WTC11 (cell line): ENCODE results near the gene MACROD2. TPM values are rescaled to one million over a fixed set of nuclear protein-coding genes. Genes with fewer than 3 reads are reported as not detected.

Experiments used
- ATAC-seq: fragments of 200-7000 bp; cut with Tn5 transposase; 2 replicates; pipeline ENCODE4 v1.10.0; 2021; ENCODE audit warnings: mild to moderate bottlenecking, moderate library complexity
- CTCF ChIA-PET: fragments of 300-600 bp; sonication (Branson Sonifier 250); formaldehyde crosslinking; loops from one replicate; lab custom pipeline; 2021; ENCODE audit warnings: antibody characterized with exemption; lab: Charles Lee
- POLR2A ChIA-PET: fragments of 350-600 bp; sonication (Branson Sonifier 250); formaldehyde crosslinking; loops from one replicate; lab custom pipeline; 2021; ENCODE audit warnings: antibody characterized with exemption; lab: Charles Lee
- DNase-seq: peaks from one replicate; pipeline ENCODE4 v3.0.0; 2021; ENCODE audit warnings: low spot score
- H3K27ac Mint-ChIP-seq: 2 replicates; pipeline ENCODE4 v1.8.0; 2021; ENCODE audit warnings: mixed read lengths
- H3K27me3 Mint-ChIP-seq: 2 replicates; pipeline ENCODE4 v1.8.0; 2021; ENCODE audit warnings: low read depth, mild to moderate bottlenecking, moderate library complexity, mixed read lengths
- H3K36me3 Mint-ChIP-seq: 2 replicates; pipeline ENCODE4 v1.8.0; 2021; ENCODE audit warnings: mixed read lengths
- H3K4me1 Mint-ChIP-seq: 2 replicates; pipeline ENCODE4 v1.8.0; 2022; ENCODE audit warnings: mixed read lengths
- H3K4me3 Mint-ChIP-seq: 2 replicates; pipeline ENCODE4 v1.8.0; 2021; ENCODE audit warnings: mild to moderate bottlenecking, moderate library complexity, mixed read lengths
- H3K9me3 Mint-ChIP-seq: 2 replicates; pipeline ENCODE4 v1.8.0; 2021; ENCODE audit warnings: mixed read lengths
- AFF4 ChIP-seq: sonication (generic); formaldehyde crosslinking; IDR thresholded peaks from 2 replicates; pipeline ENCODE4 v1.8.1; 2023; ENCODE audit warnings: mild to moderate bottlenecking, missing genetic modification reagents, borderline replicate concordance
- AR ChIP-seq: fragments of 250-450 bp; sonication (Bioruptor Pico); IDR thresholded peaks from 2 replicates; pipeline ENCODE4 v1.9.0; 2021; ENCODE audit warnings: mild to moderate bottlenecking
- E2F1 ChIP-seq: sonication (generic); formaldehyde crosslinking; IDR thresholded peaks from 2 replicates; pipeline ENCODE4 v1.8.0; 2022; ENCODE audit warnings: mild to moderate bottlenecking, missing genetic modification reagents
- EMX1 ChIP-seq: fragments of 250-450 bp; sonication (Bioruptor Pico); IDR thresholded peaks from 2 replicates; pipeline ENCODE4 v1.8.0; 2021; ENCODE audit warnings: mild to moderate bottlenecking
- HMGA2 ChIP-seq: fragments of 250-450 bp; sonication (Bioruptor Pico); IDR thresholded peaks from 2 replicates; pipeline ENCODE4 v1.4.0; 2021; ENCODE audit warnings: mild to moderate bottlenecking, moderate library complexity
- NFYB ChIP-seq: sonication (generic); formaldehyde crosslinking; conservative IDR thresholded peaks from 2 replicates; pipeline ENCODE4 v1.8.0; 2022; ENCODE audit warnings: low read depth, missing genetic modification reagents
- SMAD3 ChIP-seq: sonication (generic); formaldehyde crosslinking; IDR thresholded peaks from 2 replicates; pipeline ENCODE4 v1.8.0; 2022; ENCODE audit warnings: missing genetic modification reagents, mild to moderate bottlenecking, borderline replicate concordance
- ZNF219 ChIP-seq: sonication (generic); formaldehyde crosslinking; IDR thresholded peaks from 2 replicates; pipeline ENCODE4 v1.8.0; 2023; ENCODE audit warnings: missing genetic modification reagents, mild to moderate bottlenecking, borderline replicate concordance
- ZNF232 ChIP-seq: sonication (generic); formaldehyde crosslinking; IDR thresholded peaks from 2 replicates; pipeline ENCODE4 v1.8.0; 2022; ENCODE audit warnings: mild to moderate bottlenecking, missing genetic modification reagents
- ZNF263 ChIP-seq: sonication (generic); formaldehyde crosslinking; IDR thresholded peaks from 2 replicates; pipeline ENCODE4 v1.8.1; 2022; ENCODE audit warnings: low read depth, mild to moderate bottlenecking, moderate library complexity, missing genetic modification reagents
- total RNA-seq: library from RNA; stranded (reverse); gene quantifications from 3 replicates; pipeline ENCODE4 v1.2.3, GENCODE V29; 2021
- TF ChIP-seq, protein P1 (sequence below): fragments of 250-450 bp; sonication (Bioruptor Pico); IDR thresholded peaks from 2 replicates; pipeline ENCODE4 v2.1.2; 2022; ENCODE audit warnings: mild to moderate bottlenecking, moderate library complexity
- TF ChIP-seq, protein P2 (sequence below): sonication (generic); formaldehyde crosslinking; IDR thresholded peaks from 2 replicates; pipeline ENCODE4 v1.8.1; 2023; ENCODE audit warnings: mild to moderate bottlenecking, missing genetic modification reagents
- TF ChIP-seq, protein P3 (sequence below): sonication (generic); formaldehyde crosslinking; IDR thresholded peaks from 2 replicates; pipeline ENCODE4 v1.8.0; 2022; ENCODE audit warnings: mild to moderate bottlenecking, missing genetic modification reagents
- TF ChIP-seq, protein P4 (sequence below): sonication (generic); formaldehyde crosslinking; IDR thresholded peaks from 2 replicates; pipeline ENCODE4 v1.8.1; 2022; ENCODE audit warnings: low read depth, missing genetic modification reagents, borderline replicate concordance
- TF ChIP-seq, protein P5 (sequence below): sonication (generic); formaldehyde crosslinking; IDR thresholded peaks from 2 replicates; pipeline ENCODE4 v1.8.0; 2022; ENCODE audit warnings: mild to moderate bottlenecking, missing genetic modification reagents
- TF ChIP-seq, protein P6 (sequence below): fragments of 250-450 bp; sonication (Bioruptor Pico); IDR thresholded peaks from 2 replicates; pipeline ENCODE4 v1.8.0; 2021; ENCODE audit warnings: mild to moderate bottlenecking

MACROD2 gene
- total RNA-seq, 1 experiment from 2014 or later: 4.1 TPM

DNA sequence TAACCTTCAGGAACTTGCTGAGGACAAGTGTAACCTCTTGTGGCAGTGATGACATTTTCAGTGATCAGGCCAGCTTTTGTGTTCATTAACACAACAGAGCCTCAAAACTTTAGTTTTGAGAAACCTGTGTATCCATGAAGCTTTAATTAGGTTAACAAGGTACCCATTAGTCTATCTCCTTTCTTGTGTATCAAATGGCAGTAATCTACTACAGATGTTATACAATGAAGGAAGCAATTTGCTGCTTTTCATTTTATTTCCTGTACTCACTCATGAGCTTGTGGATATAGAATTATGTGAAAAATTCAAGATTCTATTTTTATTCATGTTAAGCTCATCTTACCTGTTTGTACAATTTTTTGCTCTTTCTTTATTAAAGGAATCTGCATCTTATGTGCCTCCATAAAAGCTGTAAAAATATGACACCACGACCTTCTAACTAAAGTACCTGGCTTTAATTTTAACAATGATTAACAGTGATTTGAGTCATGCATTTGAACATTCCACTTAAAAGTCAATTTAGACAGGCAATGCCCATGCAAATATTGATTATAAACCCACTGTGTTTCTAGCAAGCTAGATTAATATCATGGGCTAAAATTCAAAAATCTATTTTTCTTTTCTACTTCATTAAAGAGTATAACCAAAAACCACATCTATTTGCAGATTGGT lies 1680.6 kb downstream of the MACROD2 start:
- Mint-ChIP-seq H3K4me1 (no peaks in the 10 kb centered on the region), H3K27ac (no peak overlapping the region), H3K4me3 (no peak overlapping the region), H3K36me3 (no peaks in the 10 kb centered on the region), H3K9me3 (no peaks in the 10 kb centered on the region), H3K27me3 (no peaks in the 10 kb centered on the region)
- ChIA-PET POLR2A (no interaction called here), CTCF (interaction anchor here (0.7 to 1.6 kb wide), 3 partner anchors 22 to 184 kb away, joined by 3 read pairs; no protein-coding TSS in a partner anchor)
- ATAC-seq: no peak
- no peak for DNase-seq
- TF ChIP-seq HMGA2 (CRISPR knock-in tag): no peak
- TF ChIP-seq ZNF219 (CRISPR knock-in tag): no peak
- TF ChIP-seq, protein P1, sequence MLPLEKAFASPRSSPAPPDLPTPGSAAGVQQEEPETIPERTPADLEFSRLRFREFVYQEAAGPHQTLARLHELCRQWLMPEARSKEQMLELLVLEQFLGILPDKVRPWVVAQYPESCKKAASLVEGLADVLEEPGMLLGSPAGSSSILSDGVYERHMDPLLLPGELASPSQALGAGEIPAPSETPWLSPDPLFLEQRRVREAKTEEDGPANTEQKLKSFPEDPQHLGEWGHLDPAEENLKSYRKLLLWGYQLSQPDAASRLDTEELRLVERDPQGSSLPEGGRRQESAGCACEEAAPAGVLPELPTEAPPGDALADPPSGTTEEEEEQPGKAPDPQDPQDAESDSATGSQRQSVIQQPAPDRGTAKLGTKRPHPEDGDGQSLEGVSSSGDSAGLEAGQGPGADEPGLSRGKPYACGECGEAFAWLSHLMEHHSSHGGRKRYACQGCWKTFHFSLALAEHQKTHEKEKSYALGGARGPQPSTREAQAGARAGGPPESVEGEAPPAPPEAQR (CRISPR knock-in tag): no peak
- TF ChIP-seq, protein P2, sequence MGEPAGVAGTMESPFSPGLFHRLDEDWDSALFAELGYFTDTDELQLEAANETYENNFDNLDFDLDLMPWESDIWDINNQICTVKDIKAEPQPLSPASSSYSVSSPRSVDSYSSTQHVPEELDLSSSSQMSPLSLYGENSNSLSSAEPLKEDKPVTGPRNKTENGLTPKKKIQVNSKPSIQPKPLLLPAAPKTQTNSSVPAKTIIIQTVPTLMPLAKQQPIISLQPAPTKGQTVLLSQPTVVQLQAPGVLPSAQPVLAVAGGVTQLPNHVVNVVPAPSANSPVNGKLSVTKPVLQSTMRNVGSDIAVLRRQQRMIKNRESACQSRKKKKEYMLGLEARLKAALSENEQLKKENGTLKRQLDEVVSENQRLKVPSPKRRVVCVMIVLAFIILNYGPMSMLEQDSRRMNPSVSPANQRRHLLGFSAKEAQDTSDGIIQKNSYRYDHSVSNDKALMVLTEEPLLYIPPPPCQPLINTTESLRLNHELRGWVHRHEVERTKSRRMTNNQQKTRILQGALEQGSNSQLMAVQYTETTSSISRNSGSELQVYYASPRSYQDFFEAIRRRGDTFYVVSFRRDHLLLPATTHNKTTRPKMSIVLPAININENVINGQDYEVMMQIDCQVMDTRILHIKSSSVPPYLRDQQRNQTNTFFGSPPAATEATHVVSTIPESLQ: no peak
- TF ChIP-seq, protein P3, sequence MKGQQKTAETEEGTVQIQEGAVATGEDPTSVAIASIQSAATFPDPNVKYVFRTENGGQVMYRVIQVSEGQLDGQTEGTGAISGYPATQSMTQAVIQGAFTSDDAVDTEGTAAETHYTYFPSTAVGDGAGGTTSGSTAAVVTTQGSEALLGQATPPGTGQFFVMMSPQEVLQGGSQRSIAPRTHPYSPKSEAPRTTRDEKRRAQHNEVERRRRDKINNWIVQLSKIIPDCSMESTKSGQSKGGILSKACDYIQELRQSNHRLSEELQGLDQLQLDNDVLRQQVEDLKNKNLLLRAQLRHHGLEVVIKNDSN (CRISPR knock-in tag): no peak
- no peak for TF ChIP-seq ZNF263 (CRISPR knock-in tag)
- no peak for TF ChIP-seq EMX1 (CRISPR knock-in tag)
- TF ChIP-seq, protein P4, sequence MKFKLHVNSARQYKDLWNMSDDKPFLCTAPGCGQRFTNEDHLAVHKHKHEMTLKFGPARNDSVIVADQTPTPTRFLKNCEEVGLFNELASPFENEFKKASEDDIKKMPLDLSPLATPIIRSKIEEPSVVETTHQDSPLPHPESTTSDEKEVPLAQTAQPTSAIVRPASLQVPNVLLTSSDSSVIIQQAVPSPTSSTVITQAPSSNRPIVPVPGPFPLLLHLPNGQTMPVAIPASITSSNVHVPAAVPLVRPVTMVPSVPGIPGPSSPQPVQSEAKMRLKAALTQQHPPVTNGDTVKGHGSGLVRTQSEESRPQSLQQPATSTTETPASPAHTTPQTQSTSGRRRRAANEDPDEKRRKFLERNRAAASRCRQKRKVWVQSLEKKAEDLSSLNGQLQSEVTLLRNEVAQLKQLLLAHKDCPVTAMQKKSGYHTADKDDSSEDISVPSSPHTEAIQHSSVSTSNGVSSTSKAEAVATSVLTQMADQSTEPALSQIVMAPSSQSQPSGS (CRISPR knock-in tag): no peak
- TF ChIP-seq NFYB (CRISPR knock-in tag): no peak
- TF ChIP-seq, protein P5, sequence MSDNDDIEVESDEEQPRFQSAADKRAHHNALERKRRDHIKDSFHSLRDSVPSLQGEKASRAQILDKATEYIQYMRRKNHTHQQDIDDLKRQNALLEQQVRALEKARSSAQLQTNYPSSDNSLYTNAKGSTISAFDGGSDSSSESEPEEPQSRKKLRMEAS (CRISPR knock-in tag): no peak

DNA sequence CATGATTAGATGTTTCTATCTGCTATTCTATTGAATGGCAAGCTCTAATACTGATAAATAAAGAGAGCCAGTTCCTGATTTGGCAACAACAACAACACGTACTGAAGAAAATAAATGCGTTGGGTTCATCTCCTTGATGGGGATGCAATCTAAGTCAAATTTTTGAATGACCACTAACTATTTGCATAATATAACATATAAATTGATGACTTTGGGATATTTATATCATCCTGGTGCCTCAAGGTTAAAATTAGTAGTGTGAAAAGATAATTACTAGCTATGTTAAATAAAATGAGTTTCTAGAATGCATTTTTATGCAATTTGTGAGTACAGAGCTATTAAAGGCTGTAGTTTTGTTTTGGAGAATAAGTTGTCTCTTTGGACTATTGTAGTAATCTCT lies 1681.5 kb downstream of the MACROD2 start:
- TF ChIP-seq SMAD3 (no peak), AR (CRISPR knock-in tag) (no peak), AFF4 (CRISPR knock-in tag) (no peak), ZNF232 (CRISPR knock-in tag) (no peak), E2F1 (CRISPR knock-in tag) (no peak)
- TF ChIP-seq, protein P6, sequence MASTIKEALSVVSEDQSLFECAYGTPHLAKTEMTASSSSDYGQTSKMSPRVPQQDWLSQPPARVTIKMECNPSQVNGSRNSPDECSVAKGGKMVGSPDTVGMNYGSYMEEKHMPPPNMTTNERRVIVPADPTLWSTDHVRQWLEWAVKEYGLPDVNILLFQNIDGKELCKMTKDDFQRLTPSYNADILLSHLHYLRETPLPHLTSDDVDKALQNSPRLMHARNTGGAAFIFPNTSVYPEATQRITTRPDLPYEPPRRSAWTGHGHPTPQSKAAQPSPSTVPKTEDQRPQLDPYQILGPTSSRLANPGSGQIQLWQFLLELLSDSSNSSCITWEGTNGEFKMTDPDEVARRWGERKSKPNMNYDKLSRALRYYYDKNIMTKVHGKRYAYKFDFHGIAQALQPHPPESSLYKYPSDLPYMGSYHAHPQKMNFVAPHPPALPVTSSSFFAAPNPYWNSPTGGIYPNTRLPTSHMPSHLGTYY (CRISPR knock-in tag): no peak
- TF ChIP-seq, protein P4 (CRISPR knock-in tag): no peak
- Mint-ChIP-seq H3K9me3 (no peaks in the 10 kb centered on the region), H3K27ac (no peak overlapping the region), H3K36me3 (no peaks in the 10 kb centered on the region), H3K4me1 (no peaks in the 10 kb centered on the region), H3K27me3 (no peaks in the 10 kb centered on the region), H3K4me3 (no peak overlapping the region)
- ATAC-seq (no peak), DNase-seq (no peak)
- POLR2A ChIA-PET: no interaction called here
- CTCF ChIA-PET: no interaction called here
